Loucy (cell line): Measurements from ENCODE around the gene CELF2.

ENCODE experiments used
- CTCF ChIP-seq: fragments of 200-600 bp; sonication (generic); conservative IDR thresholded peaks from 2 replicates; pipeline ENCODE4 v1.5.1; 2014; ENCODE audit warnings: mild to moderate bottlenecking, antibody characterized with exemption, low read length
- EZH2phosphoT487 ChIP-seq: fragments of 200-600 bp; IDR thresholded peaks from 2 replicates; pipeline ENCODE4 v1.6.1; 2018; ENCODE audit warnings: antibody characterized with exemption, mild to moderate bottlenecking, moderate library complexity, borderline replicate concordance

GRCh38 chr10:10973310-10973709 is 44.4 kb upstream of the CELF2 start:
- no peak for TF ChIP-seq CTCF
- no peak for TF ChIP-seq EZH2phosphoT487
